Measurements from ENCODE around the gene LPAR2. TPM values are rescaled to one million over a fixed set of nuclear protein-coding genes. Genes with fewer than 3 reads are reported as not detected.

The LPAR2 gene
- total RNA-seq, 4 donors from 2014 or later = 16.5 to 31.6 (median 28.2) TPM

GRCh38 chr19:19637186-19637522 is 9.1 kb upstream of the LPAR2 start:
- H3K4me3 ChIP-seq (ENCODE audit: low read depth, poor library complexity, severe bottlenecking) = no peak overlapping the region
- DNase-seq (ENCODE audit: low spot score in 2 of 2) = no peak
- 81 to 87% methylated on average over 27 of the region's 27 CpGs for WGBS, 2 donors
- TF ChIP-seq CTCF (IDR thresholded peaks at IDR 0.05) = no peak
- TF ChIP-seq POLR2A (IDR thresholded peaks at IDR 0.05) = no peak
- intact Hi-C loops (cut with DNase I; ENCODE audit: low total_unique reads) = no loop called here

- intact Hi-C loops (cut with DNase I; ENCODE audit: low total_unique reads) = no loop called here
- no peak for DNase-seq (ENCODE audit: low spot score in 2 of 2)
- no peak for TF ChIP-seq CTCF (IDR thresholded peaks at IDR 0.05)
- no peak for TF ChIP-seq POLR2A (IDR thresholded peaks at IDR 0.05)
- no peak overlapping the region for H3K4me3 ChIP-seq (ENCODE audit: low read depth, poor library complexity, severe bottlenecking)
- WGBS, 2 donors = 91 to 99% methylated on average over 6 to 9 of the region's 9 CpGs
These were observed 8.7 kb upstream of the LPAR2 start for GRCh38 chr19:19636573-19637185.

- intact Hi-C loops (cut with DNase I; ENCODE audit: low total_unique reads) = no loop called here
- TF ChIP-seq POLR2A (IDR thresholded peaks at IDR 0.05) = no peak
- TF ChIP-seq CTCF (IDR thresholded peaks at IDR 0.05) = no peak
- no peak for DNase-seq (ENCODE audit: low spot score in 2 of 2)
- 95 to 97% methylated on average over 14 of the region's 14 CpGs for WGBS, 2 donors
- H3K4me3 ChIP-seq (ENCODE audit: low read depth, poor library complexity, severe bottlenecking) = no peak overlapping the region
These were observed 7.3 kb upstream of the LPAR2 start for GRCh38 chr19:19635313-19635702.

GRCh38 chr19:19634516-19635312 is 6.7 kb upstream of the LPAR2 start:
- TF ChIP-seq POLR2A (IDR thresholded peaks at IDR 0.05) = no peak
- TF ChIP-seq CTCF (IDR thresholded peaks at IDR 0.05) = no peak
- 92 to 95% methylated on average over 36 of the region's 36 CpGs for WGBS, 2 donors
- H3K4me3 ChIP-seq (ENCODE audit: low read depth, poor library complexity, severe bottlenecking) = no peak overlapping the region
- intact Hi-C loops (cut with DNase I; ENCODE audit: low total_unique reads) = no loop called here
- DNase-seq (ENCODE audit: low spot score in 2 of 2) = no peak

GRCh38 chr19:19633711-19634515 is 5.9 kb upstream of the LPAR2 start:
- intact Hi-C loops (cut with DNase I; ENCODE audit: low total_unique reads) = no loop called here
- H3K4me3 ChIP-seq (ENCODE audit: low read depth, poor library complexity, severe bottlenecking) = no peak overlapping the region
- TF ChIP-seq POLR2A (IDR thresholded peaks at IDR 0.05) (no peak), CTCF (IDR thresholded peaks at IDR 0.05) (no peak)
- 92 to 94% methylated on average over 22 of the region's 22 CpGs for WGBS, 2 donors
- no peak for DNase-seq (ENCODE audit: low spot score in 2 of 2)
